Glutamatergic neuron (in vitro differentiated cells): ENCODE results near the gene TIMP1. TPM values are rescaled to one million over a fixed set of nuclear protein-coding genes. Genes with fewer than 3 reads are reported as not detected.

Experiments
- DNase-seq: peaks from one replicate; pipeline ENCODE4 v3.0.0; 2022
- H3K27ac Mint-ChIP-seq: one replicate; pipeline ENCODE4 v1.8.0; 2020; ENCODE audit warnings: mild to moderate bottlenecking, mixed read lengths, inconsistent platforms; ENCODE audit not compliant: unreplicated experiment
- H3K27me3 Mint-ChIP-seq: one replicate; pipeline ENCODE4 v1.8.0; 2020; ENCODE audit warnings: mild to moderate bottlenecking, moderate library complexity, mixed read lengths, inconsistent platforms; ENCODE audit not compliant: unreplicated experiment
- H3K36me3 Mint-ChIP-seq: one replicate; pipeline ENCODE4 v1.8.0; 2020; ENCODE audit warnings: mild to moderate bottlenecking, mixed read lengths, inconsistent platforms; ENCODE audit not compliant: unreplicated experiment
- H3K4me1 Mint-ChIP-seq: one replicate; pipeline ENCODE4 v1.8.0; 2020; ENCODE audit warnings: mild to moderate bottlenecking, low read depth, mixed read lengths, inconsistent platforms; ENCODE audit not compliant: unreplicated experiment
- H3K4me3 Mint-ChIP-seq: one replicate; pipeline ENCODE4 v1.8.0; 2020; ENCODE audit warnings: mild to moderate bottlenecking, mixed read lengths, inconsistent platforms; ENCODE audit not compliant: unreplicated experiment
- H3K9me3 Mint-ChIP-seq: one replicate; pipeline ENCODE4 v1.8.0; 2020; ENCODE audit warnings: mild to moderate bottlenecking, moderate library complexity, mixed read lengths, inconsistent platforms; ENCODE audit not compliant: unreplicated experiment
- CTCF ChIP-seq: fragments of 200-600 bp; sonication (generic); IDR thresholded peaks from one replicate; pipeline ENCODE4 v1.5.0; 2021; ENCODE audit not compliant: partially characterized antibody, unreplicated experiment
- microRNA-seq: library from miRNA; unstranded; fragments of <30 nt; microRNA quantifications from one replicate; pipeline ENCODE4, GENCODE V29; 2020; ENCODE audit not compliant: unreplicated experiment
- total RNA-seq: library from RNA; stranded (reverse); fragmentation: NEBNext Ultra II Directional; extraction: Animal tissue kit (Norgen Biotek cat#: 25700); gene quantifications from one replicate; pipeline ENCODE4 v1.2.1, GENCODE V29; 2021; ENCODE audit not compliant: unreplicated experiment

Gene TIMP1
- total RNA-seq, 1 donor from 2014 or later, result 5.9 TPM

GRCh38 chrX:47632666-47633065, 50.4 kb downstream of the TIMP1 start:
- Mint-ChIP-seq H3K4me3 (peak overlapping the region; percentile 16), H3K27ac (no peak overlapping the region), H3K9me3 (peaks cover 2% of the 10 kb centered on the region), H3K27me3 (no peaks in the 10 kb centered on the region), H3K36me3 (no peaks in the 10 kb centered on the region), H3K4me1 (no peaks in the 10 kb centered on the region)
- DNase-seq, result no peak
- TF ChIP-seq CTCF, result no peak

DNA sequence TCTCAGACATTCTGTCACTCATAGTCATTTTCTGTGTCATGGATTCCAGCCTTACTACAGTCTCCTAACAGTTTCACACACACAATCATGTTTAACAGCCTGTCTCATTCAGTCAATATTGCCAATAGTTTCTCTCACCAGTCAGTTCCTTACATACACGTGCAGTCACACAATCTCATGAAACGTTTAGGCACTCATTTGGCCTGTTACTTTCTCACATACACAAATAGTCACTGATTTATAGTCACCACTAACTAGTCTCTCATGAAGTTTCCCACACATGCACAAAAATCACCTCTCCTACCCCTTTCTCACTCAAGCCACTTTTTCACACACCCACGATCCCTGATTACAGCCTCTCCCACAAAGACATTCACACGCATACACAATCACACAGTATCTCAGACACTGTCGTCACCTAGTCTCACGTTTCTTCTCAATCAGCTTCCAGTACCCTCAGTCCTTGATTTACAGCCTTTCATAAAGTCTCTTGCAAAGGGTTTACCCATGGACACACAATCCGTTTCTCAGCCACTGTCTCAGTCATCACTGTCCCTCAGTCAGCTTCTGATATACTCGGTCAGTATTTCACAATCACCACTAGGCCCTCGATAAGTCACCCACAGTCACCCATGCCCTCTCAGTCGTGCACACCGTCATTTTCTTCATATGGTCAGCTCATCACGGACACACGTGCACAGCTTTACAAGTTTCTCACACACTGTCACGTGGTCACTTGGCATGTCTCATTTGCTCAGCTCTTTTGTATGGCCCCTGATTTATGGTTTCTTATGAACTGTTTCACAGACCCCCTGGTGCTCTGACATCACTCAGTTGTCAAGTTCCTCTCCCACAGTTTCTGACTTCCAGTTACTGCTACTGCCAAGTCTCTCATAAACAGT, 51.7 kb downstream of the TIMP1 start:
- Mint-ChIP-seq H3K4me3 (no peak overlapping the region), H3K9me3 (peaks cover 2% of the 10 kb centered on the region), H3K27me3 (no peaks in the 10 kb centered on the region), H3K36me3 (no peaks in the 10 kb centered on the region), H3K4me1 (no peaks in the 10 kb centered on the region), H3K27ac (no peak overlapping the region)
- no peak for TF ChIP-seq CTCF
- no peak for DNase-seq

DNA sequence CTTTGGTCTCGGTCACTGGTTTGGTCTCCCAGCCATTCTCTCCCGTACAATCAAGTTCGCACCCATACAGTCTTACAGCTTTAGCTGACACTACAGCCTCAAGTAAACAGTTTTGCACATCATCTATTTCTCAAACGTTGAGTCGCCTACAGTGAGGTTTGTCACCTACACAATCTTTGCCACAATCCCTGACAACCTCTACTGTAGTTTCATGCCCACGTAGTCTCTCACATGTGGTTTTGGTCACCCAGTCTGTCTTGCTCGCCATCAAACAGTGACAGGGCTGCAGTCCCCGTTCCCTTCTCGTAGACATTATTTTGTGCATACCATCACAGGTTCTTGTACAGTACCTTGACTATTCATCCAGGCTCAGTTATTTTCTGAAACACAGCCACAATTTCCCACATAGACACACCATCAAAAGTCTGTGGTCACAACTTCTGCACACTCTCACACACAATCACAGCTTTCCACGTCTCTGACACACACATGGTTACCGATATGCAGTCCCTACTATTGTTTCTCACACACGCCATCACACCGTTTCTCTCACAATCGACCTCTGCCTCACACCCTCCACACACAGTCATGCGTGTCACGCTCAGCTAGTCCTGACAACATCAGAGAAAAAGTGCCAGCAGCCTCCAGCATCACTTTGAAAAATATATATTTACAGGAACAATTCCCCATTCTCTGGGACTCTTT, 52.8 kb downstream of the TIMP1 start:
- Mint-ChIP-seq H3K36me3 (peaks cover 6% of the 10 kb centered on the region), H3K9me3 (peaks cover 4% of the 10 kb centered on the region), H3K27ac (no peak overlapping the region), H3K4me3 (no peak overlapping the region), H3K4me1 (no peaks in the 10 kb centered on the region), H3K27me3 (no peaks in the 10 kb centered on the region)
- no peak for TF ChIP-seq CTCF
- no peak for DNase-seq

Small RNAs within 50 kb of the gene (microRNA-seq; reads per million reads assigned to microRNA genes)
- not detected for gene MIR4769

Other genes starting within 250 kb of the TIMP1 start
- 2.9 TPM for gene ZNF157, start 211.9 kb upstream of the TIMP1 start, total RNA-seq
- gene ZNF41, start 99.2 kb upstream of the TIMP1 start, total RNA-seq, result 7.6 TPM
- 25.5 TPM for gene ARAF, start 21.2 kb upstream of the TIMP1 start, total RNA-seq
- gene SYN1, start 37.4 kb downstream of the TIMP1 start, total RNA-seq, result 34.2 TPM
- gene CFP, start 47.5 kb downstream of the TIMP1 start, total RNA-seq, result 0.49 TPM
- gene ELK1, start 68.1 kb downstream of the TIMP1 start, total RNA-seq, result 11.9 TPM
- gene UXT, start 76.7 kb downstream of the TIMP1 start, total RNA-seq, result 64.3 TPM